ENCODE results near the gene REXO4. TPM values are rescaled to one million over a fixed set of nuclear protein-coding genes. Genes with fewer than 3 reads are reported as not detected.

REXO4 gene
- total and polyA plus RNA-seq, 2 of the 13 experiments (the other 11 are each of a cell fraction or from before 2014, with no cell fraction given), result 18.5 to 30.4 TPM

DNA sequence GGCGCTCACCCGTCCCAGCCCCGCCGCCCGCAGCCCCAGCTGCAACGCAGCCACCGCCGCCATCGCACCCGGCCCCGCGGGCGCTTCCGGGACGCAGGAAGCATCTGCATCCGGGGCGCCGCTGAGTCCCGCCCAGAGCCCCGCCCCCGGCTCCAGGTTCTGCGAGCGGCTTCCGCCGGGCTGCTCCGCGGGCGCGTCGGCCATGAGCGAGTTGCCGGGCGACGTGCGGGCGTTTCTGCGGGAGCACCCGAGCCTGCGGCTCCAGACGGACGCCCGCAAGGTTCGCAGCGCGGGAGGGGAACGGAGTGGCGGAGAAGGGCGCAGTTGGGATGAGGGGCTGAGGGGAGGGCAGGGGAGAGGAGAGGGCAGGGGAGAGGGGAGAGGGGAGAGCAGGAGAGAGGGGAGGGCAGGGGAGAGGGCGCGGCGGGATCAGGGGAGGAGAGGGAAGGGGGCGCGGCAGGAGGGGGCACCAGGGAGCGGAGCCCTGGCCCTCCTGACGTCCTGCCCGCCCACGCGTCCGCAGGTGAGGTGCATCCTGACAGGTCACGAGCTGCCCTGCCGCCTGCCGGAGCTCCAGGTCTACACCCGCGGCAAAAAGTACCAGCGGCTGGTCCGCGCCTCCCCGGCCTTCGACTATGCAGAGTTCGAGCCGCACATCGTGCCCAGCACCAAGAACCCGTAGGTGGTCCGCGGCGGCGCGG, 61.3 kb downstream of the REXO4 start, which contains the start of the genes SURF1 and SURF2 (continued):
- peak; percentile 58 for TF ChIP-seq SP2 (CRISPR knock-in tag; IDR thresholded peaks at IDR 0.05)
- peak; percentile 87 for TF ChIP-seq POLR2G (IDR thresholded peaks at IDR 0.05; ENCODE audit: low read depth, low read length)
- no peak for TF ChIP-seq CHD2 (IDR thresholded peaks at IDR 0.05; ENCODE audit: low read depth, low read length)
- peak; percentile 54; the same call in 1 of the 2 replicates for TF ChIP-seq GMEB1 (CRISPR knock-in tag; IDR thresholded peaks at IDR 0.05; ENCODE audit: borderline replicate concordance)
- no peak for TF ChIP-seq ZNF337 (CRISPR knock-in tag; IDR thresholded peaks at IDR 0.05; ENCODE audit: borderline replicate concordance, low read depth)
- TF ChIP-seq MXD1 (CRISPR knock-in tag; IDR thresholded peaks at IDR 0.05), result peak; percentile 16; the same call in 1 of the 2 replicates
- no peak for TF ChIP-seq ZBTB44 (CRISPR knock-in tag; IDR thresholded peaks at IDR 0.05)
- TF ChIP-seq SIX1 (CRISPR knock-in tag; IDR thresholded peaks at IDR 0.05; ENCODE audit: borderline replicate concordance), result no peak
- no peak for TF ChIP-seq HHEX (CRISPR knock-in tag; IDR thresholded peaks at IDR 0.05)
- TF ChIP-seq SAFB2 (CRISPR knock-in tag; IDR thresholded peaks at IDR 0.05; ENCODE audit: borderline replicate concordance, low read depth), result peak; percentile 53; the same call in 1 of the 2 replicates
- peak; percentile 66; the same call in 1 of the 3 replicates for TF ChIP-seq MXI1 (IDR thresholded peaks at IDR 0.05; ENCODE audit: borderline replicate concordance, low read depth, low read length)
- no peak for TF ChIP-seq CBX5 (CRISPR knock-in tag; IDR thresholded peaks at IDR 0.05; ENCODE audit: borderline replicate concordance)
- TF ChIP-seq ZFX (CRISPR knock-in tag; IDR thresholded peaks at IDR 0.05; ENCODE audit: low read depth), result peak; percentile 43
- peak; percentile 41; the same call in 1 of the 2 replicates for TF ChIP-seq ZNF724P (CRISPR knock-in tag; IDR thresholded peaks at IDR 0.05; ENCODE audit: borderline replicate concordance)
- TF ChIP-seq HOXA3 (CRISPR knock-in tag; IDR thresholded peaks at IDR 0.05), result 0 out of 2 replicates have a peak, but pooled peaks have one; percentile 21
- TF ChIP-seq, protein P1, sequence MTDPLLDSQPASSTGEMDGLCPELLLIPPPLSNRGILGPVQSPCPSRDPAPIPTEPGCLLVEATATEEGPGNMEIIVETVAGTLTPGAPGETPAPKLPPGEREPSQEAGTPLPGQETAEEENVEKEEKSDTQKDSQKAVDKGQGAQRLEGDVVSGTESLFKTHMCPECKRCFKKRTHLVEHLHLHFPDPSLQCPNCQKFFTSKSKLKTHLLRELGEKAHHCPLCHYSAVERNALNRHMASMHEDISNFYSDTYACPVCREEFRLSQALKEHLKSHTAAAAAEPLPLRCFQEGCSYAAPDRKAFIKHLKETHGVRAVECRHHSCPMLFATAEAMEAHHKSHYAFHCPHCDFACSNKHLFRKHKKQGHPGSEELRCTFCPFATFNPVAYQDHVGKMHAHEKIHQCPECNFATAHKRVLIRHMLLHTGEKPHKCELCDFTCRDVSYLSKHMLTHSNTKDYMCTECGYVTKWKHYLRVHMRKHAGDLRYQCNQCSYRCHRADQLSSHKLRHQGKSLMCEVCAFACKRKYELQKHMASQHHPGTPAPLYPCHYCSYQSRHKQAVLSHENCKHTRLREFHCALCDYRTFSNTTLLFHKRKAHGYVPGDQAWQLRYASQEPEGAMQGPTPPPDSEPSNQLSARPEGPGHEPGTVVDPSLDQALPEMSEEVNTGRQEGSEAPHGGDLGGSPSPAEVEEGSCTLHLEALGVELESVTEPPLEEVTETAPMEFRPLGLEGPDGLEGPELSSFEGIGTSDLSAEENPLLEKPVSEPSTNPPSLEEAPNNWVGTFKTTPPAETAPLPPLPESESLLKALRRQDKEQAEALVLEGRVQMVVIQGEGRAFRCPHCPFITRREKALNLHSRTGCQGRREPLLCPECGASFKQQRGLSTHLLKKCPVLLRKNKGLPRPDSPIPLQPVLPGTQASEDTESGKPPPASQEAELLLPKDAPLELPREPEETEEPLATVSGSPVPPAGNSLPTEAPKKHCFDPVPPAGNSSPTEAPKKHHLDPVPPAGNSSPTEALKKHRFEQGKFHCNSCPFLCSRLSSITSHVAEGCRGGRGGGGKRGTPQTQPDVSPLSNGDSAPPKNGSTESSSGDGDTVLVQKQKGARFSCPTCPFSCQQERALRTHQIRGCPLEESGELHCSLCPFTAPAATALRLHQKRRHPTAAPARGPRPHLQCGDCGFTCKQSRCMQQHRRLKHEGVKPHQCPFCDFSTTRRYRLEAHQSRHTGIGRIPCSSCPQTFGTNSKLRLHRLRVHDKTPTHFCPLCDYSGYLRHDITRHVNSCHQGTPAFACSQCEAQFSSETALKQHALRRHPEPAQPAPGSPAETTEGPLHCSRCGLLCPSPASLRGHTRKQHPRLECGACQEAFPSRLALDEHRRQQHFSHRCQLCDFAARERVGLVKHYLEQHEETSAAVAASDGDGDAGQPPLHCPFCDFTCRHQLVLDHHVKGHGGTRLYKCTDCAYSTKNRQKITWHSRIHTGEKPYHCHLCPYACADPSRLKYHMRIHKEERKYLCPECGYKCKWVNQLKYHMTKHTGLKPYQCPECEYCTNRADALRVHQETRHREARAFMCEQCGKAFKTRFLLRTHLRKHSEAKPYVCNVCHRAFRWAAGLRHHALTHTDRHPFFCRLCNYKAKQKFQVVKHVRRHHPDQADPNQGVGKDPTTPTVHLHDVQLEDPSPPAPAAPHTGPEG (CRISPR knock-in tag; IDR thresholded peaks at IDR 0.05), result 0 out of 2 replicates have a peak, but pooled peaks have one; percentile 40
- TF ChIP-seq ZNF883 (CRISPR knock-in tag; IDR thresholded peaks at IDR 0.05; ENCODE audit: not compliant biosample characterization), result peak; percentile 62
- peak; percentile 83; the same call in 1 of the 2 replicates for TF ChIP-seq PCBP1 (IDR thresholded peaks at IDR 0.05; ENCODE audit: borderline replicate concordance, low read depth, low read length)
- TF ChIP-seq MEIS2 (CRISPR knock-in tag; IDR thresholded peaks at IDR 0.05), result peak; percentile 28; the same call in 1 of the 2 replicates
